ENCODE measurements around the gene ZW10. TPM values are rescaled to one million over a fixed set of nuclear protein-coding genes. Genes with fewer than 3 reads are reported as not detected.
"Not testable (repeated sequence)": the region's sequence is repeated elsewhere in the genome, so short reads cannot be mapped to it uniquely, and the experiment has no call there.

ZW10 gene
- total RNA-seq, 2 experiments from 2014 or later = 2.0 to 2.2 TPM

GRCh38 chr11:113715273-113715672, 58.2 kb downstream of the ZW10 start:
- DNase-seq (no peak), ATAC-seq (ENCODE audit: poor library complexity) (no peak)
- Mint-ChIP-seq H3K4me1 (ENCODE audit: low read depth) (no peaks in the 10 kb centered on the region), H3K4me3 (no peak overlapping the region), H3K27me3 (no peaks in the 10 kb centered on the region), H3K36me3 (ENCODE audit: low read depth) (peaks cover 57% of the 10 kb centered on the region), H3K9me3 (no peaks in the 10 kb centered on the region), H3K27ac (no peak overlapping the region)
- Histone ChIP-seq H3K27ac (ENCODE audit: low read depth in 1 of 2, low read length in 2 of 2) (no peak overlapping the region), H3K9me3 (ENCODE audit: control insufficient read depth in 1 of 2, insufficient read depth in 1 of 2, low read length in 2 of 2) (peaks cover 0 to 5% of the 10 kb centered on the region in 2 experiments), H3K4me1 (ENCODE audit: insufficient read depth, low read length) (no peaks in the 10 kb centered on the region), H3K4me3 (ENCODE audit: low read length) (no peak overlapping the region), H3K36me3 (ENCODE audit: insufficient read depth, low read length) (no peaks in the 10 kb centered on the region), H3K27me3 (ENCODE audit: control insufficient read depth in 1 of 2, insufficient read depth in 2 of 2, low read length in 2 of 2) (no peaks in the 10 kb centered on the region)
- TF ChIP-seq, protein P1, sequence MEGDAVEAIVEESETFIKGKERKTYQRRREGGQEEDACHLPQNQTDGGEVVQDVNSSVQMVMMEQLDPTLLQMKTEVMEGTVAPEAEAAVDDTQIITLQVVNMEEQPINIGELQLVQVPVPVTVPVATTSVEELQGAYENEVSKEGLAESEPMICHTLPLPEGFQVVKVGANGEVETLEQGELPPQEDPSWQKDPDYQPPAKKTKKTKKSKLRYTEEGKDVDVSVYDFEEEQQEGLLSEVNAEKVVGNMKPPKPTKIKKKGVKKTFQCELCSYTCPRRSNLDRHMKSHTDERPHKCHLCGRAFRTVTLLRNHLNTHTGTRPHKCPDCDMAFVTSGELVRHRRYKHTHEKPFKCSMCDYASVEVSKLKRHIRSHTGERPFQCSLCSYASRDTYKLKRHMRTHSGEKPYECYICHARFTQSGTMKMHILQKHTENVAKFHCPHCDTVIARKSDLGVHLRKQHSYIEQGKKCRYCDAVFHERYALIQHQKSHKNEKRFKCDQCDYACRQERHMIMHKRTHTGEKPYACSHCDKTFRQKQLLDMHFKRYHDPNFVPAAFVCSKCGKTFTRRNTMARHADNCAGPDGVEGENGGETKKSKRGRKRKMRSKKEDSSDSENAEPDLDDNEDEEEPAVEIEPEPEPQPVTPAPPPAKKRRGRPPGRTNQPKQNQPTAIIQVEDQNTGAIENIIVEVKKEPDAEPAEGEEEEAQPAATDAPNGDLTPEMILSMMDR (IDR thresholded peaks at IDR 0.05) = no peak
- CTCF ChIA-PET = no interaction called here
- POLR2A ChIA-PET = no interaction called here
- intact Hi-C loops (cut with DNase I, micrococcal nuclease) = no loop called here

DNA sequence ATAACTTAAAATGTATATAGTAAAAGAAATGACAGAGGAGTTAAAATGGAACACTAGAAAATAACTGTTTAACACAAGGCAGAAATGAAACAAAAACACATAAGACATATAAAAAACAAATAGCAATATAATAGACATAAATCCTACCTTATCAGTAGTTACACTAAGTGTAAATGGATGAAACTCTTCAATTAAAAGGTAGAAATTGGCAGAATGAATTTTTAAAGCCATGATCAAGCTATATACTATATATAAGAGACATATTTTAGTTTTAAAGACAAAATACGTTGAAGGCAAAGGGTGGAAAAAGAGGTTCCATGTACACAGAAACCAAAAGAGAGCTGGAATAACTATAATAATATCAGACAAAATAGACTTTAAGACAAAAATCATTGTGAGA, 62.5 kb downstream of the ZW10 start:
- no peak overlapping the region for H3K27ac ChIP-seq (ENCODE audit: low read depth in 1 of 2, low read length in 2 of 2)
- intact Hi-C loops (cut with DNase I, micrococcal nuclease) = no loop called here
- ChIA-PET POLR2A (no interaction called here), CTCF (no interaction called here)
- TF ChIP-seq, protein P1 (IDR thresholded peaks at IDR 0.05) = no peak
- Mint-ChIP-seq H3K36me3 (ENCODE audit: low read depth) (peaks cover 66% of the 10 kb centered on the region), H3K4me1 (ENCODE audit: low read depth) (no peaks in the 10 kb centered on the region), H3K9me3 (peaks cover 17% of the 10 kb centered on the region), H3K27ac (no peak overlapping the region), H3K4me3 (no peak overlapping the region), H3K27me3 (no peaks in the 10 kb centered on the region)
- no peaks in the 10 kb centered on the region for H3K36me3 ChIP-seq (ENCODE audit: insufficient read depth, low read length)
- no peaks in the 10 kb centered on the region for H3K4me1 ChIP-seq (ENCODE audit: insufficient read depth, low read length)
- peaks cover 5% of the 10 kb centered on the region in 2 experiments for H3K9me3 ChIP-seq (ENCODE audit: control insufficient read depth in 1 of 2, insufficient read depth in 1 of 2, low read length in 2 of 2)
- no peaks in the 10 kb centered on the region for H3K27me3 ChIP-seq (ENCODE audit: control insufficient read depth in 1 of 2, insufficient read depth in 2 of 2, low read length in 2 of 2)
- H3K4me3 ChIP-seq (ENCODE audit: low read length) = no peak overlapping the region
- DNase-seq = no peak
- ATAC-seq (ENCODE audit: poor library complexity) = no peak

DNA sequence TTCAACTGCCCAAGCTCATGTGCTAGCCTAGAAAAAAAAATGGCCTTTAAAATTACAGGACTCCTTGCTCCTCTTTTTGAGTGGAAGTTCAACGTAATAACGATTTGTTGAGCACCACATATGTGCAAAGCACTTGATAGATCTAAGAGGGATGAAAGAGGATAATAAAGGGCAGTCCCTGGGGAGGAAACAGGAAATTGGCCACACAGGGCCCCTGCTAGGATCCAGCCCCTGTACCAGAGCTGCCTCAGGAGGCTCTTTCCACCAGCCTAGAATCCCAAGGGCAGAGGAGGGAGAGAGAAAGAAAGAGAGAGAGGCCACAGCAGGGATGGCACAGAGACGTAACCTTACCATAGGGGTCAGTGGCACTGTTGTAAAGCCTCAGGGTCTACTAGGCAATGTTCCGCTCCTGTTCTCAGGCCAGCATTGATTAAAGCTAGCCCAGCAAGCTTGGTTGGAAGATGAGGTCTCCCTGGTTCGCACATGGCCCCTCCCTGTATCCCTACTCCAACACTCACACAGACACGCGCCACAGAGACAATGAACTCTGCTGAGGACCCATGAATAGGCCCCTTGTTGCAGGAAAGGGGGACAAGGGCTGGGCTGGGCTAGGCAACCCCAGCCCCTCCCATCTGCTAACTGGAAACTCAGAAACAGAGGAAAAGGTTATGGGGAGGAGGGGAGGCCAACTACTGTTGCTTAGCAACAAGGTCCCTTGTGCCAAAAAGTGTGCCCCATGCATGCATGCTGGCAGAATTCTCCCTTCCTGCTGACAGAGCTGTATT, 67.4 kb downstream of the ZW10 start, which contains the start of gene TMPRSS5:
TSS of gene TMPRSS5 (minus strand) at position 438 of the 785 bp plus-strand sequence. CDS start at position 354, 84 bp downstream.
- ATAC-seq (ENCODE audit: poor library complexity) = no peak
- no peak for DNase-seq
- H3K27ac ChIP-seq (ENCODE audit: low read depth in 1 of 2, low read length in 2 of 2) = no peak within 1 kb of the TSS
- Mint-ChIP-seq H3K36me3 (ENCODE audit: low read depth) (peaks cover 42% of the 10 kb centered on the region), H3K4me3 (no peak within 1 kb of the TSS), H3K27ac (no peak within 1 kb of the TSS), H3K27me3 (no peaks in the 10 kb centered on the region), H3K4me1 (ENCODE audit: low read depth) (no peaks in the 10 kb centered on the region), H3K9me3 (peaks cover 17% of the 10 kb centered on the region)
- ChIA-PET POLR2A (no interaction called here), CTCF (no interaction called here)
- no peak within 1 kb of the TSS for H3K4me3 ChIP-seq (ENCODE audit: low read length)
- intact Hi-C loops (cut with DNase I, micrococcal nuclease) = no loop called here
- H3K4me1 ChIP-seq (ENCODE audit: insufficient read depth, low read length) = no peaks in the 10 kb centered on the region
- H3K9me3 ChIP-seq (ENCODE audit: control insufficient read depth in 1 of 2, insufficient read depth in 1 of 2, low read length in 2 of 2) = peaks cover 0 to 5% of the 10 kb centered on the region in 2 experiments
- TF ChIP-seq, protein P1 (IDR thresholded peaks at IDR 0.05) = no peak
- H3K27me3 ChIP-seq (ENCODE audit: control insufficient read depth in 1 of 2, insufficient read depth in 2 of 2, low read length in 2 of 2) = no peaks in the 10 kb centered on the region
- H3K36me3 ChIP-seq (ENCODE audit: insufficient read depth, low read length) = no peaks in the 10 kb centered on the region

GRCh38 chr11:113703551-113703950, 69.9 kb downstream of the ZW10 start:
- H3K4me3 ChIP-seq (ENCODE audit: low read length); H3K9me3 ChIP-seq (ENCODE audit: control insufficient read depth in 1 of 2, insufficient read depth in 1 of 2, low read length in 2 of 2); H3K27me3 ChIP-seq (ENCODE audit: control insufficient read depth in 1 of 2, insufficient read depth in 2 of 2, low read length in 2 of 2); H3K27ac Mint-ChIP-seq; H3K27ac ChIP-seq (ENCODE audit: low read depth in 1 of 2, low read length in 2 of 2); H3K4me3 Mint-ChIP-seq; H3K4me1 ChIP-seq (ENCODE audit: insufficient read depth, low read length); CTCF ChIA-PET; DNase-seq; ATAC-seq (ENCODE audit: poor library complexity); H3K4me1 Mint-ChIP-seq (ENCODE audit: low read depth); H3K27me3 Mint-ChIP-seq; intact Hi-C loops (cut with DNase I, micrococcal nuclease); H3K36me3 ChIP-seq (ENCODE audit: insufficient read depth, low read length); POLR2A ChIA-PET: not testable (repeated sequence)
- peaks cover 22% of the 10 kb centered on the region for H3K36me3 Mint-ChIP-seq (ENCODE audit: low read depth)
- peaks cover 12% of the 10 kb centered on the region for H3K9me3 Mint-ChIP-seq

All from CD4-positive, alpha-beta T cell (primary cell).